ENCODE measurements around the gene C9orf57. TPM values are rescaled to one million over a fixed set of nuclear protein-coding genes. Genes with fewer than 3 reads are reported as not detected.
A peak's percentile ranks its signal among the peaks of the same experiment; 100 is the strongest.
"Not testable (repeated sequence)": the region's sequence is repeated elsewhere in the genome, so short reads cannot be mapped to it uniquely, and the experiment has no call there.

The C9orf57 gene
- total and polyA plus RNA-seq, 2 donors from 2014 or later = not detected

DNA sequence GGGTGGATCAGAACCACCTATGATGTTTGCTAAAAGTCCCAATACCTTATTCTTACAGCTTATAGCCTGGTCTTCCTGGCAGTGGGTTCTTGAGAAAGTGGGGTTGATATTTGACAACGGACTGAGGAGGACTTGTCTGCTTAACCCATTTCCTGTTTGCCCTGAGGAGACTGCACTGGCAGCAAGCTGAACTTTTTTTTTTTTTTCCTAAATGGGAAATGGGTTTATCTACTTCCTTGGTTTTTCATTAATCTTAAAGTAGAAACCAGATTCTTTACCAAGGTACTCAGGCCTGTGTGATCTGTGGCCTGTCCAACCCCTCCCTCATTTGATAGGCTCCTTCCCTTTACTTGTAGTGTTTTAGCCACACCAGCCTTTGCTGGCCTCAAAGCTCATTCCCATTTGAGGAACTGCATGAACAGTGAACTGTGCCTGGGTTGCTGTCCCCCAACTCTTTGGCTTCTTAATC, 47.1 kb downstream of the C9orf57 start:
- no peaks in the 10 kb centered on the region for H3K36me3 ChIP-seq (ENCODE audit: control insufficient read depth in 2 of 3, insufficient read depth in 3 of 3, low read length in 3 of 3)
- intact Hi-C loops (cut with DNase I) = no loop called here

DNA sequence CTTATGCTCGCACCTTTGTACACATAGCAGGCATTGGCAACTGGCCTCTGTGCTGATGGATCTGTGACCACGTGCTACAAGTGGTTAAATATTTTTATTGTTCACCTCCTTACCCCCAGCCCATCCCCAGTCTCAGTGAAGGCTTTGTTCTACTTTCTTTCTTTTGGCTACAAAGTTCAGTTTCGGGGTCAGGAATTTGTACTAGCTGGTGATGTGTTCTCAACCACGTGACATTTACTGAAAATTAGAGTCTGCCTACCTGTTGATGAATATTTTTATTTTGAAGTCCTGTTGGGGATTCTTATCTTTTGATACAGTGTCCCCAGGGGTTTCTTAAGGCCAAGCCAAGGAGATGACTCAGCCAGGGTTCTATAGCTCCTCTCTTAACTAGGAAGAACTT, 47.8 kb downstream of the C9orf57 start:
- no peak overlapping the region for H3K4me3 ChIP-seq (ENCODE audit: low read length in 3 of 3)

More for the DNA sequence above, 47.1 kb downstream of the C9orf57 start:
- H3K9ac ChIP-seq (ENCODE audit: low read length in 3 of 3) = no peak overlapping the region
- peaks cover 0 to 10% (median 0%) of the 10 kb centered on the region in 3 donors for H3K4me1 ChIP-seq (ENCODE audit: control insufficient read depth in 2 of 3, insufficient read depth in 2 of 3, low read depth in 1 of 3, low read length in 3 of 3)
- H3K4me3 ChIP-seq (ENCODE audit: low read length in 3 of 3) = no peak overlapping the region
- FAIRE-seq (peak; percentile 6), DNase-seq (no peak)
- H3K9me3 ChIP-seq (ENCODE audit: control insufficient read depth in 2 of 3, insufficient read depth in 1 of 3, low read length in 3 of 3) = no peaks in the 10 kb centered on the region
- TF ChIP-seq, protein P1, sequence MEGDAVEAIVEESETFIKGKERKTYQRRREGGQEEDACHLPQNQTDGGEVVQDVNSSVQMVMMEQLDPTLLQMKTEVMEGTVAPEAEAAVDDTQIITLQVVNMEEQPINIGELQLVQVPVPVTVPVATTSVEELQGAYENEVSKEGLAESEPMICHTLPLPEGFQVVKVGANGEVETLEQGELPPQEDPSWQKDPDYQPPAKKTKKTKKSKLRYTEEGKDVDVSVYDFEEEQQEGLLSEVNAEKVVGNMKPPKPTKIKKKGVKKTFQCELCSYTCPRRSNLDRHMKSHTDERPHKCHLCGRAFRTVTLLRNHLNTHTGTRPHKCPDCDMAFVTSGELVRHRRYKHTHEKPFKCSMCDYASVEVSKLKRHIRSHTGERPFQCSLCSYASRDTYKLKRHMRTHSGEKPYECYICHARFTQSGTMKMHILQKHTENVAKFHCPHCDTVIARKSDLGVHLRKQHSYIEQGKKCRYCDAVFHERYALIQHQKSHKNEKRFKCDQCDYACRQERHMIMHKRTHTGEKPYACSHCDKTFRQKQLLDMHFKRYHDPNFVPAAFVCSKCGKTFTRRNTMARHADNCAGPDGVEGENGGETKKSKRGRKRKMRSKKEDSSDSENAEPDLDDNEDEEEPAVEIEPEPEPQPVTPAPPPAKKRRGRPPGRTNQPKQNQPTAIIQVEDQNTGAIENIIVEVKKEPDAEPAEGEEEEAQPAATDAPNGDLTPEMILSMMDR (IDR thresholded peaks at IDR 0.05; ENCODE audit: borderline replicate concordance, extremely low read depth, insufficient read depth) = no peak
- H3K27ac ChIP-seq (ENCODE audit: low read depth in 2 of 2, low read length in 2 of 2) = peak overlapping the region; percentile 78 to 89
- H3K27me3 ChIP-seq (ENCODE audit: control insufficient read depth, insufficient read depth, low read length) = no peaks in the 10 kb centered on the region

DNA sequence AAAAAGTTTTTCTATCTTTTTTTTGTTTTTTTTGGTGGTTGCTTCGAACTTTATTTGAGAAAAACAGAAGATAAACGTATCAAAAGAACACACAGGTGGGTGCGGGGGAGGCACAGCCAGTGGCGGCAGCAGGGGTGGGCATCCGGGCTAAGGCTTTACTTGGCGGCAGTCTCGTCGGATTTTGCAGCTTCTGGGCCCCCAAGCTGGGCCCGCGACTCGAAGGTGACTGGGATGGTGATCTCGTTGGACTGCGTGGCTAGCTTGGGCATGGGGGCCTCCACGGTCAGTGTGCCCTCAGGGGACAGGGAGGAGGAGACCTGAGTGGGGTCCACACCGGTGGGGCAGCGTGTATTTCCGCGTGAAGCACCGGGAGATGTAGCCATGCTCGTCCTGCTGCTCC, 52.7 kb downstream of the C9orf57 start:
- H3K27me3 ChIP-seq (ENCODE audit: control insufficient read depth, insufficient read depth, low read length); H3K9ac ChIP-seq (ENCODE audit: low read length in 3 of 3); H3K9me3 ChIP-seq (ENCODE audit: control insufficient read depth in 2 of 3, insufficient read depth in 1 of 3, low read length in 3 of 3); DNase-seq; H3K36me3 ChIP-seq (ENCODE audit: control insufficient read depth in 2 of 3, insufficient read depth in 3 of 3, low read length in 3 of 3); FAIRE-seq; H3K27ac ChIP-seq (ENCODE audit: low read depth in 2 of 2, low read length in 2 of 2); H3K4me1 ChIP-seq (ENCODE audit: control insufficient read depth in 2 of 3, insufficient read depth in 2 of 3, low read depth in 1 of 3, low read length in 3 of 3); H3K4me3 ChIP-seq (ENCODE audit: low read length in 3 of 3); intact Hi-C loops (cut with DNase I): not testable (repeated sequence)

More for the DNA sequence above, 47.8 kb downstream of the C9orf57 start:
- DNase-seq (no peak), FAIRE-seq (no peak)
- H3K4me1 ChIP-seq (ENCODE audit: control insufficient read depth in 2 of 3, insufficient read depth in 2 of 3, low read depth in 1 of 3, low read length in 3 of 3) = peaks cover 0 to 10% (median 0%) of the 10 kb centered on the region in 3 donors
- H3K36me3 ChIP-seq (ENCODE audit: control insufficient read depth in 2 of 3, insufficient read depth in 3 of 3, low read length in 3 of 3) = no peaks in the 10 kb centered on the region
- TF ChIP-seq, protein P1 (IDR thresholded peaks at IDR 0.05; ENCODE audit: borderline replicate concordance, extremely low read depth, insufficient read depth) = no peak
- peak overlapping the region; percentile 78 to 91 for H3K27ac ChIP-seq (ENCODE audit: low read depth in 2 of 2, low read length in 2 of 2)
- no peaks in the 10 kb centered on the region for H3K9me3 ChIP-seq (ENCODE audit: control insufficient read depth in 2 of 3, insufficient read depth in 1 of 3, low read length in 3 of 3)
- intact Hi-C loops (cut with DNase I) = no loop called here
- no peak overlapping the region for H3K9ac ChIP-seq (ENCODE audit: low read length in 3 of 3)
- no peaks in the 10 kb centered on the region for H3K27me3 ChIP-seq (ENCODE audit: control insufficient read depth, insufficient read depth, low read length)

DNA sequence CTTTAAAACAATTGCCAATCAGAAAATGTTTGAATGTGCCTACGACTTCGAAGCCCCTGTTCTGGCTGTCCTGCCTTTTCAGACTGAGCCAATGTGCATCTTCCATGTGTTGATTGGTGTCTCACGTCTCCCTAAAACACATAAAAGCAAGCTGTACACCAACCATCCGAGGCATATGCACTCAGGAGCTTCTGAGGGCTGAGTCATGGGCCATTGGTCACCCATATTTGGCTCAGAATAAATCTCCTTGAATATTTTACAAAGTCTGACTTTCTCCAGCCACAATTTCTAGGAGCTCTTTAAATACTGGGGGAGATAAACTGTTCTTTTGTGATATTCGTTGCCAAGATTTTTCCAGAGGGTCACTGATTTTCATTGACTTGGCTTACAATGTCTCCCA, 53.9 kb downstream of the C9orf57 start:
- TF ChIP-seq, protein P1 (IDR thresholded peaks at IDR 0.05; ENCODE audit: borderline replicate concordance, extremely low read depth, insufficient read depth) = no peak
- DNase-seq (peak in 1 of 5 donors; percentile 15), FAIRE-seq (no peak)
- Histone ChIP-seq H3K9me3 (ENCODE audit: control insufficient read depth in 2 of 3, insufficient read depth in 1 of 3, low read length in 3 of 3) (no peaks in the 10 kb centered on the region), H3K36me3 (ENCODE audit: control insufficient read depth in 2 of 3, insufficient read depth in 3 of 3, low read length in 3 of 3) (no peaks in the 10 kb centered on the region), H3K27me3 (ENCODE audit: control insufficient read depth, insufficient read depth, low read length) (no peaks in the 10 kb centered on the region), H3K27ac (ENCODE audit: low read depth in 2 of 2, low read length in 2 of 2) (no peak overlapping the region), H3K4me3 (ENCODE audit: low read length in 3 of 3) (no peak overlapping the region), H3K4me1 (ENCODE audit: control insufficient read depth in 2 of 3, insufficient read depth in 2 of 3, low read depth in 1 of 3, low read length in 3 of 3) (peaks cover 0 to 7% (median 0%) of the 10 kb centered on the region in 3 donors), H3K9ac (ENCODE audit: low read length in 3 of 3) (no peak overlapping the region)
- intact Hi-C loops (cut with DNase I) = no loop called here

Data from kidney (tissue), 14 donors.